ENCODE results near the gene NOS1. TPM values are rescaled to one million over a fixed set of nuclear protein-coding genes. Genes with fewer than 3 reads are reported as not detected.
A peak's percentile ranks its signal among the peaks of the same experiment; 100 is the strongest.

The NOS1 gene
- total and polyA plus RNA-seq, 2 of the 8 experiments (the other 6 are each of a cell fraction or from before 2014, with no cell fraction given) = 1.5 to 2.0 TPM

GRCh38 chr12:117333331-117333881, 28.0 kb downstream of the NOS1 start:
- Histone ChIP-seq H4K20me1 (replicated peaks in 1 of 2; ENCODE audit: control insufficient read depth in 1 of 2, insufficient read depth in 2 of 2, low read length in 2 of 2) (no peaks in the 10 kb centered on the region), H3K9ac (replicated peaks in 1 of 4; ENCODE audit: extremely low read depth in 1 of 4, low read depth in 3 of 4, low read length in 3 of 4) (no peak overlapping the region), H4K91ac (replicated peaks; ENCODE audit: insufficient read length, low read length) (no peak overlapping the region), H3K4ac (replicated peaks; ENCODE audit: insufficient read length, low read depth, low read length) (no peak overlapping the region), H3K36me3 (ENCODE audit: control insufficient read depth in 2 of 4, insufficient read depth in 4 of 4, low read length in 3 of 4) (no peaks in the 10 kb centered on the region), H3K4me3 (ENCODE audit: extremely low read depth in 1 of 4, insufficient read depth in 2 of 4, low read depth in 3 of 4, low read length in 4 of 4) (no peak overlapping the region), H2BK20ac (ENCODE audit: low read length) (no peak overlapping the region), H3K79me2 (ENCODE audit: control insufficient read depth in 1 of 2, insufficient read depth in 2 of 2, low read length in 2 of 2) (no peaks in the 10 kb centered on the region), H3K14ac (ENCODE audit: insufficient read length) (no peak overlapping the region), H3K56ac (replicated peaks; ENCODE audit: insufficient read length, low read depth, low read length) (no peak overlapping the region), H2AFZ (ENCODE audit: low read length) (no peak overlapping the region), H2BK5ac (ENCODE audit: low read depth, low read length) (no peak overlapping the region), H3K23ac (ENCODE audit: insufficient read length) (no peak overlapping the region), H3K23me2 (ENCODE audit: low read depth, low read length) (no peaks in the 10 kb centered on the region), H3K27ac (ENCODE audit: low read depth, low read length) (no peak overlapping the region), H2BK12ac (ENCODE audit: low read depth, low read length) (no peak overlapping the region), H2BK15ac (ENCODE audit: low read length) (no peak overlapping the region), H3K4me2 (ENCODE audit: insufficient read depth in 1 of 2, low read depth in 2 of 2, low read length in 2 of 2) (no peak overlapping the region), H3K27me3 (replicated peaks in 1 of 4; ENCODE audit: control insufficient read depth in 3 of 4, extremely low read depth in 1 of 4, insufficient read depth in 3 of 4, low read length in 3 of 4) (no peaks in the 10 kb centered on the region), H4K8ac (ENCODE audit: extremely low read depth, insufficient read depth, low read length) (no peak overlapping the region), H3K18ac (ENCODE audit: extremely low read depth, low read length) (no peak overlapping the region), H3K4me1 (replicated peaks in 1 of 4; ENCODE audit: control insufficient read depth in 3 of 4, insufficient read depth in 4 of 4, low read length in 3 of 4) (peaks cover 0 to 5% (median 0%) of the 10 kb centered on the region in 4 experiments; a peak in 3 of 7 replicates), H3K79me1 (ENCODE audit: low read depth, low read length) (no peaks in the 10 kb centered on the region), H2BK120ac (replicated peaks; ENCODE audit: low read depth, low read length) (no peak overlapping the region), H3K9me3 (ENCODE audit: insufficient read depth in 2 of 2, low read depth in 1 of 2, low read length in 1 of 2) (no peaks in the 10 kb centered on the region), H2AK5ac (ENCODE audit: low read depth, low read length) (peak overlapping the region; percentile 65; the same call in 1 of the 2 replicates), H4K5ac (ENCODE audit: insufficient read length, low read depth, low read length) (no peak overlapping the region)
- CTCF ChIA-PET (ENCODE audit: partially characterized antibody) = interaction anchor here (1.0 to 1.2 kb wide), 3 partner anchors 18 to 121 kb away, joined by 3 to 5 read pairs (median 3); no protein-coding TSS in a partner anchor
- POLR2A ChIA-PET (ENCODE audit: partially characterized antibody) = no interaction called here
- FAIRE-seq (no peak), DNase-seq (ENCODE audit: low read depth in 1 of 2, low spot score in 2 of 2) (no peak)
- 84% methylated on average over 12 of the region's 13 CpGs; no CpG with 5 or more reads in 1 of the 2 experiments for WGBS, 2 experiments (ENCODE audit: extremely low coverage in 1 of 2, insufficient coverage in 1 of 2, insufficient read length in 1 of 2, insufficient replicate concordance in 2 of 2, low coverage in 1 of 2, low lambda C conversion rate in 2 of 2, missing lambda C conversion rate in 1 of 2)
- 0 out of 2 replicates have a peak, but pooled peaks have one; percentile 17 for TF ChIP-seq CEBPB (IDR thresholded peaks at IDR 0.05; ENCODE audit: low read depth, low read length)
- TF ChIP-seq KDM5A (IDR thresholded peaks at IDR 0.05; ENCODE audit: low read length) = no peak

Measured in H1 (cell line).